Measurements from ENCODE around the gene TRIM67. TPM values are rescaled to one million over a fixed set of nuclear protein-coding genes. Genes with fewer than 3 reads are reported as not detected.

Gene TRIM67
- total and polyA plus RNA-seq, 2 of the 4 experiments (the other 2 are of a cell fraction): not detected

DNA sequence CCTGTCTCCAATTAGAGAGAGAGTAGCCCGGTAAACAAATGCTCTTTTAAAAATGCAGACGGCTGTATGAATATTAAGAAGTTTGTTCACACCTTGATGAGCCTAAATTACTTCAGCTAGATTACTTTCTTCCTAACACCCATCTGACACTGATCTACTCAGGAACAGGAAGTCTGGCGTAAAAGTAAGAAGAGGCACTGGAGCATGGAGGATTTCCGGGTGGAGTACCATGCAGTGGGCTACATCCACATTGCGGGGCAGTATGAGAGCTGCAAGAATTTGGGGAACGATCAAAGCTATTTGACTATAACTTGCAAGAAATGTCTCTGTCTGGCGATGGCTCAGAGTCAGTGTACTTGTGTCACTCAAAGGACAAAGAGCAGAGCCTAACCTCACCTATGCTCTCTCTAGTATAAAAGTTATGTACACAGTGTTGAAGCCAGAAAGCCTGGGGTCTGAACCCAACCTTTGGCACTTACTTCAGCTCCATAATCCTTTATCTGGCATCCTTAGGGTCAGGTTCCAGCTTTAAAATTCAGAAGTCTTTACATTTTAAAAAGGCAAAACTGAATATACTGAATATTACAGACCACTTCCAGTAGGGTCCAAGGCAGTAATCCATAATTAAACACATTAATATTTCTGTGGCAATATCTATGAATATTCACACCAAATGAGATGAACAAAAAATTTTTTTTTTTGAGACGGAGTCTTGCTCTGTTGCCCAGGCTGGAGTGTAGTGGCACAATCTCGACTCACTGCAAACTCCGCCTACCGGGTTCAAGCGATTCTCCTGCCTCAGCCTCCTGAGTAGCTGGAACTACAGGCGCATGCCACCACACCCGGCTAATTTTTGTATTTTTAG is 71.2 kb downstream of the TRIM67 start:
- H3K4me1 ChIP-seq (ENCODE audit: control insufficient read depth, insufficient read depth, low read length): no peaks in the 10 kb centered on the region
- no peak overlapping the region for H3K4me2 ChIP-seq (ENCODE audit: low read depth, low read length)
- 100% methylated on average over 1 of the region's 14 CpGs; no CpG with 5 or more reads in 1 of the 2 experiments for WGBS, 2 experiments (ENCODE audit: extremely low coverage in 2 of 2, insufficient read length in 1 of 2)
- no peak overlapping the region for H2BK15ac ChIP-seq (ENCODE audit: low read depth, low read length)
- no peaks in the 10 kb centered on the region for H3K27me3 ChIP-seq (ENCODE audit: control insufficient read depth, insufficient read depth, low read length)
- in situ Hi-C loops (cut with MboI; ENCODE audit: low sequenced_read_pairs): no loop called here
- H3K4me3 ChIP-seq (ENCODE audit: insufficient read depth, low read depth, low read length): no peak overlapping the region
- peak overlapping the region; percentile 20; the same call in 1 of the 2 replicates for H3K23ac ChIP-seq (ENCODE audit: low read depth, low read length)
- ChIA-PET CTCF (no interaction called here), POLR2A (ENCODE audit: unreplicated experiment) (no interaction called here)
- H3K79me1 ChIP-seq (ENCODE audit: low read depth in 1 of 2, low read length in 2 of 2): peaks cover 27 to 30% of the 10 kb centered on the region in 2 experiments
- no peaks in the 10 kb centered on the region for H3K9me3 ChIP-seq (ENCODE audit: control insufficient read depth, insufficient read depth, low read length)
- no peak overlapping the region for H3K4ac ChIP-seq (ENCODE audit: low read depth, low read length)
- no peak overlapping the region for H2AFZ ChIP-seq (replicated peaks; ENCODE audit: low read length, poor library complexity)
- H4K91ac ChIP-seq (ENCODE audit: insufficient read depth, low read depth, low read length): no peak overlapping the region
- no peak overlapping the region for H3K18ac ChIP-seq (ENCODE audit: low read depth, low read length)
- 0 out of 2 replicates have a peak, but pooled peaks cover 3% of the 10 kb centered on the region for H3K9me1 ChIP-seq (ENCODE audit: insufficient read depth, low read length)
- DNase-seq: no peak
- peaks cover 9% of the 10 kb centered on the region for H3K36me3 ChIP-seq (ENCODE audit: control insufficient read depth, insufficient read depth, low read length)
- no peak overlapping the region for H4K5ac ChIP-seq (ENCODE audit: low read depth, low read length)
- H2BK20ac ChIP-seq (ENCODE audit: low read depth, low read length): no peak overlapping the region
- intact Hi-C loops (cut with micrococcal nuclease): no loop called here
- no peak for TF ChIP-seq RAD21 (IDR thresholded peaks at IDR 0.05; ENCODE audit: low read length)
- TF ChIP-seq MAFK (IDR thresholded peaks at IDR 0.05; ENCODE audit: low read depth, low read length): no peak
- no peak for TF ChIP-seq FOS (IDR thresholded peaks at IDR 0.05; ENCODE audit: low read depth, low read length)
- TF ChIP-seq, protein P1, sequence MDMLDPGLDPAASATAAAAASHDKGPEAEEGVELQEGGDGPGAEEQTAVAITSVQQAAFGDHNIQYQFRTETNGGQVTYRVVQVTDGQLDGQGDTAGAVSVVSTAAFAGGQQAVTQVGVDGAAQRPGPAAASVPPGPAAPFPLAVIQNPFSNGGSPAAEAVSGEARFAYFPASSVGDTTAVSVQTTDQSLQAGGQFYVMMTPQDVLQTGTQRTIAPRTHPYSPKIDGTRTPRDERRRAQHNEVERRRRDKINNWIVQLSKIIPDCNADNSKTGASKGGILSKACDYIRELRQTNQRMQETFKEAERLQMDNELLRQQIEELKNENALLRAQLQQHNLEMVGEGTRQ (IDR thresholded peaks at IDR 0.05; ENCODE audit: low read depth, low read length): no peak
- TF ChIP-seq, protein P2, sequence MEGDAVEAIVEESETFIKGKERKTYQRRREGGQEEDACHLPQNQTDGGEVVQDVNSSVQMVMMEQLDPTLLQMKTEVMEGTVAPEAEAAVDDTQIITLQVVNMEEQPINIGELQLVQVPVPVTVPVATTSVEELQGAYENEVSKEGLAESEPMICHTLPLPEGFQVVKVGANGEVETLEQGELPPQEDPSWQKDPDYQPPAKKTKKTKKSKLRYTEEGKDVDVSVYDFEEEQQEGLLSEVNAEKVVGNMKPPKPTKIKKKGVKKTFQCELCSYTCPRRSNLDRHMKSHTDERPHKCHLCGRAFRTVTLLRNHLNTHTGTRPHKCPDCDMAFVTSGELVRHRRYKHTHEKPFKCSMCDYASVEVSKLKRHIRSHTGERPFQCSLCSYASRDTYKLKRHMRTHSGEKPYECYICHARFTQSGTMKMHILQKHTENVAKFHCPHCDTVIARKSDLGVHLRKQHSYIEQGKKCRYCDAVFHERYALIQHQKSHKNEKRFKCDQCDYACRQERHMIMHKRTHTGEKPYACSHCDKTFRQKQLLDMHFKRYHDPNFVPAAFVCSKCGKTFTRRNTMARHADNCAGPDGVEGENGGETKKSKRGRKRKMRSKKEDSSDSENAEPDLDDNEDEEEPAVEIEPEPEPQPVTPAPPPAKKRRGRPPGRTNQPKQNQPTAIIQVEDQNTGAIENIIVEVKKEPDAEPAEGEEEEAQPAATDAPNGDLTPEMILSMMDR (conservative IDR thresholded peaks at IDR 0.05; ENCODE audit: low read depth, low read length): no peak
- TF ChIP-seq NFE2L2 (IDR thresholded peaks at IDR 0.05; ENCODE audit: low read depth, low read length): no peak
- no peak for TF ChIP-seq SMC3 (IDR thresholded peaks at IDR 0.05; ENCODE audit: low read depth, low read length)
- no peak for TF ChIP-seq POLR2A (IDR thresholded peaks at IDR 0.05; ENCODE audit: low read depth, low read length)
- TF ChIP-seq RCOR1 (IDR thresholded peaks at IDR 0.05; ENCODE audit: insufficient replicate concordance, low read length): no peak
- TF ChIP-seq CEBPB (IDR thresholded peaks at IDR 0.05; ENCODE audit: low read depth, low read length): no peak
- TF ChIP-seq CHD1 (IDR thresholded peaks at IDR 0.05; ENCODE audit: low read depth, low read length): no peak
- TF ChIP-seq MXI1 (IDR thresholded peaks at IDR 0.05; ENCODE audit: borderline replicate concordance, low read depth, low read length): no peak
- TF ChIP-seq BHLHE40 (IDR thresholded peaks at IDR 0.05; ENCODE audit: low read depth, low read length): no peak
- no peak overlapping the region for H2BK5ac ChIP-seq (ENCODE audit: low read depth, low read length, poor library complexity, severe bottlenecking)
- H4K8ac ChIP-seq (ENCODE audit: low read depth in 2 of 2, low read length in 2 of 2): no peak overlapping the region
- no peak overlapping the region for H2AK9ac ChIP-seq (replicated peaks; ENCODE audit: low read depth, low read length, poor library complexity)
- no peak overlapping the region for H3K14ac ChIP-seq (replicated peaks; ENCODE audit: low read depth, low read length)
- H4K20me1 ChIP-seq (ENCODE audit: insufficient read depth, low read length): no peaks in the 10 kb centered on the region; the same call in 1 of the 2 replicates
- dilution Hi-C loops (cut with HindIII; ENCODE audit: low sequenced_read_pairs, unreplicated experiment): no loop called here
- H2AK5ac ChIP-seq (ENCODE audit: low read depth, low read length): no peak overlapping the region
- ATAC-seq (ENCODE audit: low read depth): no peak
- no peak overlapping the region for H3K56ac ChIP-seq (ENCODE audit: extremely low read depth, insufficient read depth, low read length)
- no peak overlapping the region for H3K9ac ChIP-seq (ENCODE audit: low read depth, low read length)
- no peak overlapping the region for H2BK120ac ChIP-seq (ENCODE audit: low read depth, low read length)
- BruUV-seq (replicated peaks): no TSS peak
- H3K27ac ChIP-seq (ENCODE audit: insufficient read depth, low read length): no peak overlapping the region

Measured in IMR-90 (cell line).